HCT116 (cell line): ENCODE data around the gene ANKEF1. TPM values are rescaled to one million over a fixed set of nuclear protein-coding genes. Genes with fewer than 3 reads are reported as not detected.

Source experiments
- ATAC-seq: fragments of 200-7000 bp; cut with Tn5 transposase; 2 replicates; pipeline ENCODE4 v1.9.1; 2020; ENCODE audit warnings: mild to moderate bottlenecking, moderate library complexity
- BruUV-seq: library from RNA; stranded (reverse); fragments of 400-500 nt; replicated peaks from 2 replicates; lab custom pipeline; 2021; lab: Mats Ljungman, UMichigan
- CTCF ChIA-PET: fragments of 300-600 bp; sonication (Branson Sonifier 250); formaldehyde crosslinking; loops from one replicate; lab custom pipeline; 2021; ENCODE audit warnings: antibody characterized with exemption; lab: Charles Lee
- POLR2A ChIA-PET: fragments of 300-600, 350-600 bp; sonication (Branson Sonifier 250); formaldehyde crosslinking; loops from one replicate; lab custom pipeline; 2021; ENCODE audit warnings: antibody characterized with exemption; lab: Charles Lee
- RAD21 ChIA-PET, 2 experiments: fragments of 300-600 bp; sonication (Branson Sonifier 250); formaldehyde crosslinking; loops; one replicate each; lab custom pipeline; 2023; ENCODE audit warnings: low total read pairs in 2 of 2; ENCODE audit not compliant: uncharacterized antibody in 2 of 2, unreplicated experiment in 2 of 2, low non-redundant PET in 1 of 2; lab: Charles Lee
- DNase-seq: peaks from one replicate; pipeline ENCODE4 v3.0.0-alpha.2; 2010; ENCODE audit warnings: low read depth, low spot score
- H2AFZ ChIP-seq: fragments of 200-600 bp; shearing (Covaris generic), sonication (generic); 2 replicates; pipeline ENCODE4 v1.6.1; 2017; ENCODE audit warnings: low read depth, mixed run types, mixed read lengths, antibody characterized with exemption, low read length; ENCODE audit not compliant: poor library complexity, severe bottlenecking
- H3K27ac ChIP-seq: 2 replicates; pipeline ENCODE4 v1.5.1; 2012; ENCODE audit warnings: low read depth, low read length
- H3K27me3 ChIP-seq: fragments of 200-600 bp; sonication (generic); 2 replicates; pipeline ENCODE4 v1.6.1; 2016; ENCODE audit warnings: mixed run types, low read length, mixed read lengths; ENCODE audit not compliant: insufficient read depth
- H3K36me3 ChIP-seq, 2 experiments: fragments of 200-500 bp in 1 of 2; fragments of 200-600 bp in 1 of 2; sonication (Bioruptor generic) in 1 of 2; sonication (generic) in 1 of 2; 2 replicates each; pipeline versions ENCODE4 v1.5.1 to v1.6.1; 2014 to 2016; ENCODE audit warnings: low read length in 2 of 2, inconsistent platforms in 1 of 2, mixed read lengths in 1 of 2, mixed run types in 1 of 2; ENCODE audit not compliant: insufficient read depth in 2 of 2, control insufficient read depth in 1 of 2
- H3K4me1 ChIP-seq, 2 experiments: fragments of 200-600 bp in 1 of 2; sonication (generic) in 1 of 2; 2 replicates each; pipeline versions ENCODE4 v1.5.1 to v1.6.1; 2012 to 2017; ENCODE audit warnings: low read length in 2 of 2, inconsistent platforms in 1 of 2, mild to moderate bottlenecking in 1 of 2, mixed read lengths in 1 of 2, mixed run types in 1 of 2, moderate library complexity in 1 of 2; ENCODE audit not compliant: insufficient read depth in 2 of 2, control insufficient read depth in 1 of 2
- H3K4me2 ChIP-seq: fragments of 200-600 bp; sonication (generic); 2 replicates; pipeline ENCODE4 v1.6.1; 2017; ENCODE audit warnings: mixed run types, low read length, mixed read lengths
- H3K4me3 ChIP-seq, 2 experiments: fragments of 200-600 bp in 1 of 2; sonication (generic) in 1 of 2; replicated peaks in 1 of 2; 2 replicates each; pipeline ENCODE4 v1.5.1; 2011 to 2016; ENCODE audit warnings: low read length in 2 of 2, control low read depth in 1 of 2, low read depth in 1 of 2, mild to moderate bottlenecking in 1 of 2, mixed read lengths in 1 of 2, mixed run types in 1 of 2
- H3K79me2 ChIP-seq: fragments of 200-600 bp; sonication (generic); 2 replicates; pipeline ENCODE4 v1.6.1; 2017; ENCODE audit warnings: mild to moderate bottlenecking, mixed run types, low read length, moderate library complexity, mixed read lengths; ENCODE audit not compliant: insufficient read depth
- H3K9ac ChIP-seq: fragments of 200-600 bp; sonication (generic); 2 replicates; pipeline ENCODE4 v1.6.1; 2016; ENCODE audit warnings: low read length, mixed read lengths
- H3K9me2 ChIP-seq: fragments of 200-600 bp; sonication (generic), shearing (Covaris generic); 2 replicates; pipeline ENCODE4 v1.6.1; 2017; ENCODE audit warnings: mixed run types, mild to moderate bottlenecking, moderate library complexity; ENCODE audit not compliant: insufficient read depth
- H3K9me3 ChIP-seq, 2 experiments: fragments of 200-500 bp in 1 of 2; fragments of 200-600 bp in 1 of 2; sonication (Bioruptor generic) in 1 of 2; sonication (generic) in 1 of 2; 2 replicates each; pipeline ENCODE4 v1.6.1; 2014 to 2017; ENCODE audit warnings: low read length in 2 of 2, mixed read lengths in 2 of 2, inconsistent platforms in 1 of 2, low read depth in 1 of 2, mild to moderate bottlenecking in 1 of 2, mixed run types in 1 of 2, moderate library complexity in 1 of 2; ENCODE audit not compliant: control insufficient read depth in 1 of 2, insufficient read depth in 1 of 2
- H4K20me1 ChIP-seq: fragments of 200-600 bp; sonication (generic), shearing (Covaris generic); 2 replicates; pipeline ENCODE4 v1.6.1; 2017; ENCODE audit warnings: mixed run types, mild to moderate bottlenecking, moderate library complexity; ENCODE audit not compliant: insufficient read depth
- ATF3 ChIP-seq: IDR thresholded peaks from 2 replicates; pipeline ENCODE4 v1.6.1; 2012
- CBX3 ChIP-seq: IDR thresholded peaks from 2 replicates; pipeline ENCODE4 v1.6.1; 2012; ENCODE audit warnings: low read depth
- CEBPB ChIP-seq: IDR thresholded peaks from 2 replicates; pipeline ENCODE4 v1.6.1; 2012; ENCODE audit warnings: low read depth
- CTCF ChIP-seq, 3 experiments: fragments of 200-600 bp in 1 of 3; sonication (generic) in 1 of 3; IDR thresholded peaks in 2 of 3; conservative IDR thresholded peaks in 1 of 3; 2 replicates each; pipeline ENCODE4 v1.5.1; 2012 to 2017; ENCODE audit warnings: low read depth in 2 of 3, low read length in 2 of 3, antibody characterized with exemption in 1 of 3, borderline replicate concordance in 1 of 3, control low read depth in 1 of 3, mild to moderate bottlenecking in 1 of 3, mixed read lengths in 1 of 3, mixed run types in 1 of 3, moderate library complexity in 1 of 3; ENCODE audit not compliant: insufficient read depth in 1 of 3
- EGR1 ChIP-seq: IDR thresholded peaks from 2 replicates; pipeline ENCODE4 v1.6.1; 2012; ENCODE audit warnings: low read depth
- ELF1 ChIP-seq: IDR thresholded peaks from 2 replicates; pipeline ENCODE4 v1.6.1; 2012; ENCODE audit warnings: low read depth, borderline replicate concordance
- EZH2 ChIP-seq: fragments of 200-600 bp; sonication (generic); IDR thresholded peaks from 2 replicates; pipeline ENCODE4 v1.6.1; 2017; ENCODE audit warnings: antibody characterized with exemption, mixed run types
- EZH2phosphoT487 ChIP-seq: fragments of 200-600 bp; IDR thresholded peaks from 2 replicates; pipeline ENCODE4 v1.6.1; 2018; ENCODE audit warnings: antibody characterized with exemption, borderline replicate concordance
- FOSL1 ChIP-seq: IDR thresholded peaks from 2 replicates; pipeline ENCODE4 v1.6.1; 2012; ENCODE audit warnings: low read depth
- JUND ChIP-seq: IDR thresholded peaks from 2 replicates; pipeline ENCODE4 v1.6.1; 2012
- REST ChIP-seq: IDR thresholded peaks from 2 replicates; pipeline ENCODE4 v1.6.1; 2012; ENCODE audit warnings: low read depth
- SP1 ChIP-seq: IDR thresholded peaks from 2 replicates; pipeline ENCODE4 v1.6.1; 2012; ENCODE audit warnings: low read depth
- SRF ChIP-seq: IDR thresholded peaks from 2 replicates; pipeline ENCODE4 v1.6.1; 2012; ENCODE audit warnings: low read depth
- ZBTB33 ChIP-seq: IDR thresholded peaks from 2 replicates; pipeline ENCODE4 v1.6.1; 2011; ENCODE audit warnings: mild to moderate bottlenecking, low read length, moderate library complexity; ENCODE audit not compliant: insufficient replicate concordance; ENCODE audit errors: extremely low read depth
- ZNF274 ChIP-seq: fragments of 200-500 bp; sonication (Bioruptor generic); IDR thresholded peaks from 2 replicates; pipeline ENCODE4 v1.6.1; 2014; ENCODE audit warnings: mild to moderate bottlenecking, low read depth, low read length, inconsistent platforms
- intact Hi-C: fragments of 100-400 bp; cut with micrococcal nuclease; formaldehyde crosslinking; loops from 2 replicates; pipeline ENCODE4 v1.10.0; 2022
- total RNA-seq: library from RNA; stranded (reverse); gene quantifications from one replicate; pipeline ENCODE4 v1.2.1, GENCODE V29; 2021; ENCODE audit not compliant: unreplicated experiment

ANKEF1 gene
- total RNA-seq, 1 experiment from 2014 or later = 15.8 TPM

GRCh38 chr20:10051185-10051584 is 16.4 kb downstream of the ANKEF1 start (continued):
- no peak for TF ChIP-seq SP1
- TF ChIP-seq CTCF (IDR thresholded peaks at IDR 0.05 in 2 of 3, conservative IDR thresholded peaks at IDR 0.05 in 1 of 3; ENCODE audit: borderline replicate concordance in 1 of 3, insufficient read depth in 1 of 3, low read depth in 2 of 3, low read length in 2 of 3) = no peak
- no peak for TF ChIP-seq EGR1
- no peak for TF ChIP-seq ZBTB33

GRCh38 chr20:10059006-10059405 is 24.2 kb downstream of the ANKEF1 start:
- Histone ChIP-seq H2AFZ (no peak overlapping the region), H3K4me3 (no peak overlapping the region), H3K9me2 (no peaks in the 10 kb centered on the region), H3K27me3 (no peaks in the 10 kb centered on the region), H4K20me1 (no peaks in the 10 kb centered on the region), H3K79me2 (no peaks in the 10 kb centered on the region), H3K4me1 (no peaks in the 10 kb centered on the region), H3K4me2 (no peak overlapping the region), H3K9ac (no peak overlapping the region), H3K27ac (no peak overlapping the region), H3K36me3 (peaks cover 0 to 3% of the 10 kb centered on the region in 2 experiments; a peak in 1 of 4 replicates), H3K9me3 (no peaks in the 10 kb centered on the region)
- ChIA-PET RAD21 (no interaction called here), POLR2A (no interaction called here), CTCF (no interaction called here)
- DNase-seq (no peak), ATAC-seq (no peak)
- no TSS peak for BruUV-seq
- intact Hi-C loops = no loop called here
- TF ChIP-seq ATF3 (no peak), REST (no peak), FOSL1 (no peak), CTCF (IDR thresholded peaks at IDR 0.05 in 2 of 3, conservative IDR thresholded peaks at IDR 0.05 in 1 of 3; ENCODE audit: borderline replicate concordance in 1 of 3, insufficient read depth in 1 of 3, low read depth in 2 of 3, low read length in 2 of 3) (no peak), ELF1 (no peak), EZH2phosphoT487 (no peak), CBX3 (no peak), SRF (no peak), JUND (no peak), EZH2 (no peak), ZNF274 (no peak), CEBPB (no peak)
